ENCODE data around the gene CCL25. TPM values are rescaled to one million over a fixed set of nuclear protein-coding genes. Genes with fewer than 3 reads are reported as not detected.

Gene CCL25
- total and polyA plus RNA-seq, 2 of the 13 experiments (the other 11 are each of a cell fraction or from before 2014, with no cell fraction given) = not detected

DNA sequence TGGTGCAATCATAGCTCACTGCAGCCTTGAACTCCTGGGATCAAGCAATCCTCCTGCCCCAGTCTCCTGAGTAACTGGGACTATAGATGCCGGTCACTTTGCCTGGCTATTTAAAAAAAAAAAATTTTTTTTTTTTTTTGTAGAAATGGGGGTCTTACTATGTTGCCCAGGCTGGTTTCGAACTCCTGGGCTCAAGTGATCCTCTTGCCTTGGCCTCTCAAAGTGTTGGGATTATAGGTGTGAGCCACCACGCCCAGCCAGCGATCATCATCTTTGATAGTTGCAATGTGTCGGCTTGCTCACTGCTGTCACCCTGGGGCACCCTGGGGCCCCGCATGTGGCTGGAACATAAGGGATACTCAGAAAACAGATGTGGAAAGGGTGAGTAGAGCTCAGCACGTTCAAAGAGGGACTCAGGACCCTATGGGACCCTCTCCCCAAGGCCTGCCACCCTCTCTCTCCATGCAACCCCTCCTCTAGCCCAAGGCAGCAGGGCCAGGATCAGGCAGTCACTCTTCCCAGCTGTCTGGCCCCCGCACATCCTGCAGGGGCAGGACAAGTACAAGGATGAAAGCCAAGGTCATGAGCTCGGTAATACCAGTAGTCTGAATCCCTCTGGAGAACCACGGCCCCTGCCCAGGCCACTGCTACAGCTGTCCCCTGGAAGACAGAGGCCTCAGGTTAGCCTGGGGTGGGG is 6.5 kb upstream of the CCL25 start:
- TF ChIP-seq RARA (CRISPR knock-in tag; IDR thresholded peaks at IDR 0.05) (peak; percentile 60; the same call in 1 of the 2 replicates), TBL1XR1 (IDR thresholded peaks at IDR 0.05; ENCODE audit: borderline replicate concordance, low read length, partially characterized antibody) (peak; percentile 47), SKI (IDR thresholded peaks at IDR 0.05; ENCODE audit: partially characterized antibody) (peak; percentile 77), JARID2 (CRISPR knock-in tag; IDR thresholded peaks at IDR 0.05; ENCODE audit: insufficient replicate concordance) (no peak), ZNF12 (CRISPR knock-in tag; IDR thresholded peaks at IDR 0.05) (no peak)
- TF ChIP-seq, protein P1, sequence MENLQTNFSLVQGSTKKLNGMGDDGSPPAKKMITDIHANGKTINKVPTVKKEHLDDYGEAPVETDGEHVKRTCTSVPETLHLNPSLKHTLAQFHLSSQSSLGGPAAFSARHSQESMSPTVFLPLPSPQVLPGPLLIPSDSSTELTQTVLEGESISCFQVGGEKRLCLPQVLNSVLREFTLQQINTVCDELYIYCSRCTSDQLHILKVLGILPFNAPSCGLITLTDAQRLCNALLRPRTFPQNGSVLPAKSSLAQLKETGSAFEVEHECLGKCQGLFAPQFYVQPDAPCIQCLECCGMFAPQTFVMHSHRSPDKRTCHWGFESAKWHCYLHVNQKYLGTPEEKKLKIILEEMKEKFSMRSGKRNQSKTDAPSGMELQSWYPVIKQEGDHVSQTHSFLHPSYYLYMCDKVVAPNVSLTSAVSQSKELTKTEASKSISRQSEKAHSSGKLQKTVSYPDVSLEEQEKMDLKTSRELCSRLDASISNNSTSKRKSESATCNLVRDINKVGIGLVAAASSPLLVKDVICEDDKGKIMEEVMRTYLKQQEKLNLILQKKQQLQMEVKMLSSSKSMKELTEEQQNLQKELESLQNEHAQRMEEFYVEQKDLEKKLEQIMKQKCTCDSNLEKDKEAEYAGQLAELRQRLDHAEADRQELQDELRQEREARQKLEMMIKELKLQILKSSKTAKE (CRISPR knock-in tag; IDR thresholded peaks at IDR 0.05; ENCODE audit: borderline replicate concordance) = 0 out of 2 replicates have a peak, but pooled peaks have one; percentile 38
- no peak overlapping the region for H3K9ac ChIP-seq (ENCODE audit: insufficient read depth, low read depth, low read length)
- H3K79me2 ChIP-seq (ENCODE audit: insufficient read depth, low read length) = no peaks in the 10 kb centered on the region
- no peak overlapping the region for H3K27ac ChIP-seq (ENCODE audit: extremely low read length, insufficient read depth, low read length)
- DNase-seq (ENCODE audit: low spot score) (no peak), FAIRE-seq (no peak), ATAC-seq (peak; percentile 43)
- ChIA-PET CTCF (ENCODE audit: low intra/inter-chr PET ratio, low total read pairs) (no interaction called here), POLR2A (interaction anchor here (0.6 kb wide), 1 partner anchor 9 kb away, joined by 3 read pairs; no protein-coding TSS in a partner anchor)
- H4K20me1 ChIP-seq (ENCODE audit: insufficient read depth, low read length) = no peaks in the 10 kb centered on the region
- WGBS (ENCODE audit: low lambda C conversion rate) = 6% methylated on average over 6 of the region's 10 CpGs
- H2AFZ ChIP-seq (ENCODE audit: low read length) = no peak overlapping the region
- in situ Hi-C loops (cut with HindIII; ENCODE audit: extremely low pct_ligation_motif_present, low pct_unique_long_range_greater_than_20kb) = no loop called here
- H3K27me3 ChIP-seq (ENCODE audit: control insufficient read depth in 1 of 2, insufficient read depth in 2 of 2, low read length in 2 of 2) = no peaks in the 10 kb centered on the region; a peak in 1 of 5 replicates
- BruUV-seq (replicated peaks) = no TSS peak
- intact Hi-C loops (cut with micrococcal nuclease; ENCODE audit: unreplicated experiment) = no loop called here
- H3K9me3 ChIP-seq (ENCODE audit: low read length) = no peaks in the 10 kb centered on the region
- H3K36me3 ChIP-seq (replicated peaks in 1 of 2; ENCODE audit: control insufficient read depth in 1 of 2, insufficient read depth in 2 of 2, low read length in 2 of 2) = no peaks in the 10 kb centered on the region
- H3K4me3 ChIP-seq (replicated peaks in 1 of 3; ENCODE audit: insufficient read depth in 1 of 3, low read depth in 2 of 3, low read length in 3 of 3) = no peak overlapping the region
- 0 out of 2 replicates have a peak, but pooled peaks cover 17% of the 10 kb centered on the region for H3K4me1 ChIP-seq (ENCODE audit: insufficient read depth, low read length)
- no peak overlapping the region for H3K4me2 ChIP-seq (ENCODE audit: low read depth, low read length)

All from HepG2 (cell line).